HUES64 (cell line): ENCODE data around the gene INHBA.

Experiments
- H3K27ac ChIP-seq: 2 replicates; pipeline ENCODE4 v1.7.0; 2013; ENCODE audit warnings: low read depth, low read length, inconsistent platforms
- H3K27me3 ChIP-seq: 2 replicates; pipeline ENCODE4 v1.6.1; 2013; ENCODE audit warnings: mild to moderate bottlenecking, low read length; ENCODE audit not compliant: insufficient read depth
- H3K36me3 ChIP-seq: 2 replicates; pipeline ENCODE4 v1.6.1; 2013; ENCODE audit warnings: mild to moderate bottlenecking, low read length; ENCODE audit not compliant: insufficient read depth
- H3K4me1 ChIP-seq: 2 replicates; pipeline ENCODE4 v1.6.1; 2013; ENCODE audit warnings: mild to moderate bottlenecking, low read length, moderate library complexity; ENCODE audit not compliant: insufficient read depth
- H3K4me3 ChIP-seq: 2 replicates; pipeline ENCODE4 v1.5.1; 2013; ENCODE audit warnings: mild to moderate bottlenecking, low read length, moderate library complexity
- H3K9ac ChIP-seq: 2 replicates; pipeline ENCODE4 v1.6.1; 2013; ENCODE audit warnings: mild to moderate bottlenecking, low read depth, low read length
- H3K9me3 ChIP-seq: 2 replicates; pipeline ENCODE4 v1.6.1; 2013; ENCODE audit warnings: low read depth, low read length; ENCODE audit not compliant: insufficient read depth
- WGBS: fragments of 150-250, 120-280 bp; methylation state at CpG from one replicate; pipeline ENCODE4 v1.1.7; 2013; ENCODE audit warnings: missing lambda C conversion rate; 5-methylcytosine and 5-hydroxymethylcytosine counted together

Gene INHBA

GRCh38 chr7:41641011-41641664 lies 61.8 kb downstream of the INHBA start:
- H3K9ac ChIP-seq, result no peak overlapping the region
- no peak overlapping the region for H3K27ac ChIP-seq
- H3K4me3 ChIP-seq, result no peak overlapping the region
- 76% methylated on average over 6 of the region's 6 CpGs for WGBS
- H3K9me3 ChIP-seq, result no peaks in the 10 kb centered on the region
- H3K27me3 ChIP-seq, result no peaks in the 10 kb centered on the region
- H3K4me1 ChIP-seq, result peaks cover 4% of the 10 kb centered on the region
- no peaks in the 10 kb centered on the region for H3K36me3 ChIP-seq

GRCh38 chr7:41640487-41640886 lies 62.4 kb downstream of the INHBA start:
- H3K4me3 ChIP-seq, result no peak overlapping the region
- H3K27me3 ChIP-seq, result no peaks in the 10 kb centered on the region
- H3K9me3 ChIP-seq, result no peaks in the 10 kb centered on the region
- H3K36me3 ChIP-seq, result no peaks in the 10 kb centered on the region
- WGBS, result 96% methylated on average over 8 of the region's 8 CpGs
- H3K9ac ChIP-seq, result no peak overlapping the region
- peaks cover 7% of the 10 kb centered on the region for H3K4me1 ChIP-seq
- H3K27ac ChIP-seq, result no peak overlapping the region

- no peaks in the 10 kb centered on the region for H3K9me3 ChIP-seq
Observed at GRCh38 chr7:41637049-41637448, 65.8 kb downstream of the INHBA start.

More at GRCh38 chr7:41637049-41637448, 65.8 kb downstream of the INHBA start:
- Histone ChIP-seq H3K36me3 (no peaks in the 10 kb centered on the region), H3K27ac (no peak overlapping the region), H3K27me3 (no peaks in the 10 kb centered on the region), H3K4me1 (peaks cover 7% of the 10 kb centered on the region), H3K9ac (no peak overlapping the region), H3K4me3 (no peak overlapping the region)
